AG04449 (cell line): Measurements from ENCODE around the gene ZDHHC20.
A peak's percentile ranks its signal among the peaks of the same experiment; 100 is the strongest.

Experiments
- CTCF ChIA-PET: fragments of 350-600 bp; formaldehyde crosslinking; extraction: SDS; loops from one replicate; lab custom pipeline; 2021; ENCODE audit warnings: antibody characterized with exemption; lab: Yijun Ruan, JAX
- POLR2A ChIA-PET: fragments of 400-600, 350-600 bp; formaldehyde crosslinking; extraction: SDS; loops from one replicate; lab custom pipeline; 2020; ENCODE audit warnings: antibody characterized with exemption, inconsistent platforms; lab: Yijun Ruan, JAX
- DNase-seq: peaks from one replicate; pipeline ENCODE4 v3.0.0-alpha.2; 2010; ENCODE audit warnings: low read depth, low spot score
- H3K4me3 ChIP-seq: 2 replicates; pipeline ENCODE4 v1.5.1; 2011; ENCODE audit warnings: low read depth, mild to moderate bottlenecking, control low read depth, low read length
- CTCF ChIP-seq: IDR thresholded peaks from one replicate; pipeline ENCODE4 v1.5.1; 2011; ENCODE audit warnings: mild to moderate bottlenecking, moderate library complexity, low read length, control low read depth, inconsistent platforms; ENCODE audit not compliant: insufficient read depth; ENCODE audit errors: missing control alignments

The ZDHHC20 gene

GRCh38 chr13:21333186-21333585, 125.9 kb downstream of the ZDHHC20 start:
- no peak overlapping the region for H3K4me3 ChIP-seq
- no peak for TF ChIP-seq CTCF
- no peak for DNase-seq
- POLR2A ChIA-PET: no interaction called here
- CTCF ChIA-PET: interaction anchor here (1.8 kb wide), 1 partner anchor 35 kb away, joined by 3 read pairs; no protein-coding TSS in a partner anchor

GRCh38 chr13:21330126-21330861, 128.8 kb downstream of the ZDHHC20 start:
- ChIA-PET CTCF (no interaction called here), POLR2A (no interaction called here)
- TF ChIP-seq CTCF: no peak
- DNase-seq: peak; percentile 0
- H3K4me3 ChIP-seq: no peak overlapping the region

GRCh38 chr13:21328836-21329477, 130.1 kb downstream of the ZDHHC20 start:
- ChIA-PET POLR2A (no interaction called here), CTCF (interaction anchor here (1.0 kb wide), 1 partner anchor 31 kb away, joined by 3 read pairs; no protein-coding TSS in a partner anchor)
- no peak overlapping the region for H3K4me3 ChIP-seq
- DNase-seq: no peak
- TF ChIP-seq CTCF: no peak

GRCh38 chr13:21328201-21328600, 130.9 kb downstream of the ZDHHC20 start:
- no peak for TF ChIP-seq CTCF
- ChIA-PET POLR2A (no interaction called here), CTCF (no interaction called here)
- DNase-seq: no peak
- no peak overlapping the region for H3K4me3 ChIP-seq

GRCh38 chr13:21326155-21327031, 132.7 kb downstream of the ZDHHC20 start:
- CTCF ChIA-PET: no interaction called here
- DNase-seq: no peak
- POLR2A ChIA-PET: interaction anchor here (0.6 kb wide), 1 partner anchor 334 kb away, joined by 6 read pairs; no protein-coding TSS in a partner anchor
- peak overlapping the region; percentile 58 for H3K4me3 ChIP-seq
- TF ChIP-seq CTCF: no peak
